BLaER1 treated with 17β-estradiol and CSF1 and Interleukin-3, amounts not matched to agents 10 nM and 100 nM (cell line): ENCODE data around the gene EPHA6.
"Not testable (repeated sequence)": the region's sequence is repeated elsewhere in the genome, so short reads cannot be mapped to it uniquely, and the experiment has no call there.

ENCODE experiments used
- H3K27ac ChIP-seq, 11 experiments: shearing (Covaris generic); formaldehyde crosslinking; 2 replicates each; pipeline ENCODE4 v1.8.1; 2022
- H3K27me3 ChIP-seq, 11 experiments: shearing (Covaris generic); formaldehyde crosslinking; 2 replicates each; pipeline ENCODE4 v1.8.1; 2022
- H3K36me3 ChIP-seq, 11 experiments: shearing (Covaris generic); formaldehyde crosslinking; 2 replicates each; pipeline ENCODE4 v1.8.1; 2022
- H3K4me1 ChIP-seq, 10 experiments: shearing (Covaris generic); formaldehyde crosslinking; 2 replicates each; pipeline ENCODE4 v1.8.1; 2022
- H3K4me2 ChIP-seq, 11 experiments: shearing (Covaris generic); formaldehyde crosslinking; 2 replicates each; pipeline ENCODE4 v1.8.1; 2022
- H3K4me3 ChIP-seq, 10 experiments: shearing (Covaris generic); formaldehyde crosslinking; 2 replicates each; pipeline ENCODE4 v1.8.1; 2022
- H3K9ac ChIP-seq, 11 experiments: shearing (Covaris generic); formaldehyde crosslinking; 2 replicates each; pipeline ENCODE4 v1.8.1; 2022
- H3K9me3 ChIP-seq, 11 experiments: shearing (Covaris generic); formaldehyde crosslinking; replicated peaks in 1 of 11; 2 replicates each; pipeline ENCODE4 v1.8.1; 2022
- H4K20me1 ChIP-seq, 11 experiments: shearing (Covaris generic); formaldehyde crosslinking; 2 replicates each; pipeline ENCODE4 v1.8.1; 2022
- Cebpa-rat ChIP-seq, 11 experiments: shearing (Covaris generic); IDR thresholded peaks; 2 replicates each; pipeline ENCODE4 v1.8.1; 2022

Gene EPHA6

DNA sequence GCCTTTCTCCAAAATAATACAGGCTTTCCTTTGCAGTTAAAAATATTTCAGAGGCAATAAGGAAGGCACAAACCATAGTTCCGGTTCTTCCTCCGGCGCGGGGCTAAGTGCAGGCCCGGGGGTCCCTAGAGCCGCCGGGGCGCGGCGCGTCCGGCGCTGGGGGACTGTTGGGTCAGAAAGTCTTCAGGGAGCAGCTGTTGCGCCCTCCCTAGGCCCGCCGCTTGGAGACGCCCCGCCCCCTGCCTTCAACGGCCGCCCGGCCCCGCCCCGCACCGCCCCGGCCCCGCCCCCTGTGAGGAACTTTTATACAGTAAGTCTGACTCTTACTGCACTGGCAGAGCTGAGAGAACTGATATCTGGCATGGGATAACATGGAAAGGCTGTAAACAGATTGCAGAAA, 667.0 kb downstream of the EPHA6 start:
- peaks cover 0 to 8% (median 5%) of the 10 kb centered on the region in 11 experiments; a peak in 6 of 22 replicates for H3K9me3 ChIP-seq
- H3K4me1 ChIP-seq, result no peaks in the 10 kb centered on the region

DNA sequence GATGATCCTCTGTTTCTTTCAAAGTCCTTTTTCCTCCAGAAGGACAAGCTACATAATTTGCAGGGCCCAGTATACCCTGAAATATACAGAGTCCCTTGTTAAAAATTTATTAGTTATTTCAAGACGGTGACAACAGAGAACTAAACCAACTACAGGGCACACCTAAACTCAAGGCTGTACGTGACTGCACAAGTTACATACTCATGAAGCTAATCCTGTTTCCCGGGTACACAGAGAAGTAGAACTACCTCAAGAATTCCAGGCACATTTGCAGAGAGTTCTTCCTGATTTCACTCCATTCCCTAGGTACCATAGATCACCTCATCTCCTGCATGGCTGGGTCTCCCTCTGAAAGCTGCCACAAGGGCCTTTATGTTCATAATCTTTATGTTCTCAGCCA, 670.8 kb downstream of the EPHA6 start:
- H3K9me3 ChIP-seq, result peaks cover 0 to 8% (median 5%) of the 10 kb centered on the region in 11 experiments; a peak in 6 of 22 replicates
- no peak for TF ChIP-seq Cebpa-rat (IDR thresholded peaks at IDR 0.05)
- no peaks in the 10 kb centered on the region for H3K27me3 ChIP-seq
- no peaks in the 10 kb centered on the region for H3K4me1 ChIP-seq
- H3K4me2 ChIP-seq, result no peak overlapping the region
- H3K27ac ChIP-seq, result no peak overlapping the region
- no peak overlapping the region for H3K9ac ChIP-seq
- no peak overlapping the region for H3K4me3 ChIP-seq
- H3K36me3 ChIP-seq, result no peaks in the 10 kb centered on the region
- H4K20me1 ChIP-seq, result no peaks in the 10 kb centered on the region

More for the DNA sequence above, 667.0 kb downstream of the EPHA6 start:
- Histone ChIP-seq H3K27ac (no peak overlapping the region), H3K36me3 (no peaks in the 10 kb centered on the region), H3K9ac (no peak overlapping the region), H3K4me3 (no peak overlapping the region), H3K27me3 (no peaks in the 10 kb centered on the region), H4K20me1 (no peaks in the 10 kb centered on the region), H3K4me2 (no peak overlapping the region)
- TF ChIP-seq Cebpa-rat (IDR thresholded peaks at IDR 0.05), result no peak

DNA sequence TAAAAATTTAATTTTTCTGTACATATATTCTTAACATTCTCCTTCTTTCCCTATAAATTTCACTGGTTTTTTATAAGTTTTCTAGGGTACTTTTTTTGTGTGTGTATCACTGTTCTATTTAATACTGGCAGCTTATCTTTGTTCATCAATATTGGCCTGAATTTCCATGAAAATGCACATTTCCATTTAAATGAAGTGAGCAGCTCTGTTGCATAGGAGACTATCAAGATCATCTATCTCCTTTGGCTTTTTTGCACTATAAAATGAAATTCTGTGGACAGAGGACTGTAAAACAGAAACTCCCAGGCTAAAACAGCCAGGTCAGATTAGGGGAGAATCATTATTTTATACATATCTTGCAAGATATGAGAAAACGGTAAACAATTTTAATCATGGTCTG, 673.2 kb downstream of the EPHA6 start:
- no peaks in the 10 kb centered on the region for H3K9me3 ChIP-seq
- no peaks in the 10 kb centered on the region for H3K36me3 ChIP-seq
- H3K4me1 ChIP-seq, result no peaks in the 10 kb centered on the region
- H4K20me1 ChIP-seq, result no peaks in the 10 kb centered on the region
- H3K27me3 ChIP-seq, result no peaks in the 10 kb centered on the region
- H3K27ac ChIP-seq, result no peak overlapping the region
- no peak for TF ChIP-seq Cebpa-rat (IDR thresholded peaks at IDR 0.05)
- no peak overlapping the region for H3K4me2 ChIP-seq
- H3K4me3 ChIP-seq, result no peak overlapping the region
- no peak overlapping the region for H3K9ac ChIP-seq

DNA sequence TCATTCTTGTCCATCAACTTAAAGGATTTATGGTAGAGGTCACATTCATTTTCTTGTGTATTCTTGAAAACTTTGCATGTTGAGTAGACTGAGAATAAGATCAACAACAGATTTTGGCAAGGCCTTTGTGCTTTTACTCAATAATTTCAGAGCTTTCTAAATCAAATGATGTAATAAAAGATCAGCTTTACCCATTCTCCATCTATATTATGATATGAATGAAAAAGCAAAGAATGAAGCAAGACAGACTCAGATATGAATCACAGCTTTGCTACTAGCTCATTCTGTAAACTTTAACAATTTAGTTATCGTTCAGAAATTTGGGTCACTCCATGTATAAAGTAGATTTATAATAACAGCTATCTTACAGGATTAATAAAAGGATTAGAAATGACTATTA, 674.3 kb downstream of the EPHA6 start:
- Histone ChIP-seq H4K20me1 (no peaks in the 10 kb centered on the region), H3K27me3 (no peaks in the 10 kb centered on the region), H3K27ac (no peak overlapping the region), H3K4me1 (no peaks in the 10 kb centered on the region), H3K4me3 (no peak overlapping the region), H3K9me3 (no peaks in the 10 kb centered on the region), H3K36me3 (no peaks in the 10 kb centered on the region), H3K9ac (no peak overlapping the region), H3K4me2 (no peak overlapping the region)
- no peak for TF ChIP-seq Cebpa-rat (IDR thresholded peaks at IDR 0.05)

GRCh38 chr3:97495896-97496295, 681.5 kb downstream of the EPHA6 start:
- Histone ChIP-seq H3K27me3 (no peaks in the 10 kb centered on the region), H3K4me2 (no peak overlapping the region), H3K36me3 (no peaks in the 10 kb centered on the region), H3K9ac (no peak overlapping the region), H3K27ac (no peak overlapping the region), H3K4me3 (no peak overlapping the region), H3K4me1 (no peaks in the 10 kb centered on the region), H4K20me1 (no peaks in the 10 kb centered on the region), H3K9me3 (no peaks in the 10 kb centered on the region)
- no peak for TF ChIP-seq Cebpa-rat (IDR thresholded peaks at IDR 0.05)

DNA sequence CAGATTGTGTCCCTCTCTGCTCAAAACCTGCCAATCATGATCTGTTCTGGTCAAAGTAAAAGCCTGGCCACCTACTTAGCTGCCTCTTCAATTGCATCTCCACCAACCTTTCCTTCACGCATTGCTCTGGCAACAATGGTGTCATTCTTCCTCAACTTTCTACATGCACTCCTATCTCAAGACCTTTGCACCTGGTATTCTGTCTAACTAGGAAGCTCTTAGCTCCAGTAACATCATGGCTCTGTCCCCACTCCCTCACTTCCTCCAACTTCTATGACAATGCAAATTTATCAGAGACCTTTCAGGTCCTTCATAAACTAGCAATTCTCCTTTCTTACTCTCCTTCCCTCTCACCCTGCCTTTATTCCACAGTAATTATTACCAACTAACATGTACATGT, 682.7 kb downstream of the EPHA6 start:
- Histone ChIP-seq H3K4me1 (no peaks in the 10 kb centered on the region), H3K9ac (no peak overlapping the region), H4K20me1 (no peaks in the 10 kb centered on the region), H3K27me3 (no peaks in the 10 kb centered on the region), H3K4me3 (no peak overlapping the region), H3K36me3 (no peaks in the 10 kb centered on the region), H3K9me3 (no peaks in the 10 kb centered on the region), H3K4me2 (no peak overlapping the region), H3K27ac (no peak overlapping the region)
- TF ChIP-seq Cebpa-rat (IDR thresholded peaks at IDR 0.05), result no peak

DNA sequence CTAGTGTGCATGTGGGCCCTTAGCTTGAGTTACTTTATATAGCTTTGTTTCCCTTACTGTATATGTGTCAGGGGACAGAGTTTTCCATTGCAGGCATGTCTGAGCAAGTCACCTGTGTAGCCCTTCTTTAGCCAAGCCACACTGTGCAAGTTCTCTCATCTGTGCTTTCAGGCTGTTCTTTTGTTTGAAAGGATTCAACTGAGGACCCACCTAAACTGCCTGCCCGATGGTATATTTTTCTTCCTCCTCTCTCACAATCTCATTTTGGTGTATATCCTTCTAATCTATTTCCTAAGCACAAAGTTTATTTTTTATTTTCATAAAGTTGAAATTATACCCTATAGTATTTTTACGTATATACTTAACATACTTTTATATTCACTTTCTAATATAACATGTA, 690.1 kb downstream of the EPHA6 start:
- H3K4me3 ChIP-seq, result no peak overlapping the region
- no peaks in the 10 kb centered on the region for H3K36me3 ChIP-seq
- no peaks in the 10 kb centered on the region for H4K20me1 ChIP-seq
- no peaks in the 10 kb centered on the region for H3K27me3 ChIP-seq
- H3K9me3 ChIP-seq, result peaks cover 6 to 25% (median 9%) of the 10 kb centered on the region in 11 experiments
- H3K4me2 ChIP-seq, result no peak overlapping the region
- no peaks in the 10 kb centered on the region for H3K4me1 ChIP-seq
- TF ChIP-seq Cebpa-rat (IDR thresholded peaks at IDR 0.05), result no peak
- H3K27ac ChIP-seq, result no peak overlapping the region
- no peak overlapping the region for H3K9ac ChIP-seq

GRCh38 chr3:97510795-97511194, 696.4 kb downstream of the EPHA6 start:
- H4K20me1 ChIP-seq, result no peaks in the 10 kb centered on the region
- no peak overlapping the region for H3K9ac ChIP-seq
- no peak for TF ChIP-seq Cebpa-rat (IDR thresholded peaks at IDR 0.05)
- peaks cover 0 to 5% (median 0%) of the 10 kb centered on the region in 11 experiments; a peak in 1 of 22 replicates for H3K9me3 ChIP-seq
- no peaks in the 10 kb centered on the region for H3K27me3 ChIP-seq
- no peak overlapping the region; a peak in 1 of 22 replicates for H3K4me2 ChIP-seq
- H3K4me1 ChIP-seq, result 0 out of 20 replicates have a peak, but pooled peaks cover 0 to 8% (median 0%) of the 10 kb centered on the region in 10 experiments
- H3K27ac ChIP-seq, result no peak overlapping the region
- no peaks in the 10 kb centered on the region for H3K36me3 ChIP-seq
- no peak overlapping the region for H3K4me3 ChIP-seq

GRCh38 chr3:97515076-97515475, 700.7 kb downstream of the EPHA6 start:
- TF ChIP-seq Cebpa-rat (IDR thresholded peaks at IDR 0.05), result no peak

GRCh38 chr3:97530691-97531090, 716.3 kb downstream of the EPHA6 start:
- Histone ChIP-seq H3K4me1 (no peaks in the 10 kb centered on the region), H3K9ac (no peak overlapping the region)

More at GRCh38 chr3:97515076-97515475, 700.7 kb downstream of the EPHA6 start:
- no peak overlapping the region for H3K9ac ChIP-seq
- no peaks in the 10 kb centered on the region for H3K9me3 ChIP-seq
- no peaks in the 10 kb centered on the region for H3K36me3 ChIP-seq
- no peaks in the 10 kb centered on the region for H4K20me1 ChIP-seq
- 0 out of 20 replicates have a peak, but pooled peaks cover 0 to 8% (median 0%) of the 10 kb centered on the region in 10 experiments for H3K4me1 ChIP-seq
- H3K4me3 ChIP-seq, result no peak overlapping the region
- no peak overlapping the region for H3K4me2 ChIP-seq
- no peaks in the 10 kb centered on the region for H3K27me3 ChIP-seq
- no peak overlapping the region for H3K27ac ChIP-seq

DNA sequence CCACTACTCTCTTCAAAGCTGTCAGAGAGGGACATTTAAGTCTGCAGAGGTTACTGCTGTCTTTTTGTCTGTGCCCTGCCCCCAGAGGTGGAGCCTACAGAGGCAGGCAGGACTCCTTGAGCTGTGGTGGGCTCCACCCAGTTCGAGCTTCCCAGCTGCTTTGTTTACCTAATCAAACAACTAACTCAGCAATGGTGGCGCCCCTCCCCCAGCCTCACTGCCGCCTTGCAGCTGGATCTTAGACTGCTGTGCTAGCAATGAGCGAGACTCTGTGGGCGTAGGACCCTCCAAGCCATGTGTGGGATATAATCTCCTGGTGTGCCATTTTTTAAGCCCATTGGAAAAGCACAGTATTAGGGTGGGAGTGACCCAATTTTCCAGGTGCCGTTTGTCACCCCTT, 733.2 kb downstream of the EPHA6 start:
- H3K27me3 ChIP-seq, H3K9ac ChIP-seq, H3K27ac ChIP-seq, H3K9me3 ChIP-seq, H3K4me1 ChIP-seq, H3K36me3 ChIP-seq, H3K4me3 ChIP-seq, H4K20me1 ChIP-seq, H3K4me2 ChIP-seq: not testable (repeated sequence)

More at GRCh38 chr3:97530691-97531090, 716.3 kb downstream of the EPHA6 start:
- Histone ChIP-seq H4K20me1 (no peaks in the 10 kb centered on the region), H3K9me3 (no peaks in the 10 kb centered on the region; a peak in 1 of 22 replicates), H3K27me3 (no peaks in the 10 kb centered on the region), H3K27ac (no peak overlapping the region), H3K4me2 (no peak overlapping the region), H3K36me3 (no peaks in the 10 kb centered on the region), H3K4me3 (no peak overlapping the region)
- no peak for TF ChIP-seq Cebpa-rat (IDR thresholded peaks at IDR 0.05)
